Stimulated activated CD4-positive, alpha-beta T cell treated with anti-CD3 and anti-CD28 coated beads, Interleukin-1b, Interleukin-23, amount 100 ng/mL, for 24 hours (primary cell): Measurements from ENCODE around the gene R3HDM2.

Source experiments
- DNase-seq, 4 experiments: peaks; one replicate each; pipeline ENCODE4 v3.0.0-alpha.2; 2020; ENCODE audit warnings: low read depth in 4 of 4, low spot score in 1 of 4

Gene R3HDM2

DNA sequence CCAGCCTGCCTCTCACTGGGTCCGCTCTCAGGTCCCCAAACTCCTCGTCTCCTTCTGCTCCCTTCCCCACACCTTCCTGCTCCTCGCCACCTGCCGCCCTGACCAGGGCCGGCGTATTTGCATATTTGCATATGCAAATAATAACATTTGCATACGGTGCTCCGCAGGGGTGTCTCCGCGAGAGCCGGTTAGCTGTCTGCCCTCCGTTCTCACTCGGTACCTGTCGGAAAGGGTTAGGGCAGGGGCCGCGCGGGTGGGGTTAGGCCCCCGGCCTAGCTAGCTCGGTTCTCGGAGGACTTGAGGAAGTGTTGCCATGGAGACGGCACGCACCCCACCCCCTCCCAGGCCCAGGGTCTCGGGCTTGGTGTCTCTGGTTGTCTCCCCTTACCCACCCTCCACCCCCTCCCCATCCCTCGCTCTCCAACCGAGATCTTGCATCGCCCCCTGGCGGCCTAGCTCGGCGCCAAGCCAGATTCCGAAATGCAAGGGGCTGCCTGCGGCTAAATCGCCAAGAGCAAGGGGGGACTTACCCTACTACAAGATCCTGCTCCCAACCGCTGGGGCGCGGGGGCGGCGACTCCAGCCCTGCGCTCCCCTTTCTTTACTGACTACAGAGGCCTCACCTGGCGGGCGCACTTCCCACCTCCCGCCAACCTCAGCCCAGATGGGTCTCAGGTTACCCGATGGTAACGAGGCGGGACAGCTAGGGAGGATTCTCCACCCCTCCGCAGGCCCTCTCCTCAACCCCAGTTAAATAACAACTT, 188.0 kb downstream of the R3HDM2 start:
- DNase-seq, result peak in 1 of 4 experiments; percentile 52

- no peak for DNase-seq
Measured at GRCh38 chr12:57242329-57242690, 188.5 kb downstream of the R3HDM2 start.

DNA sequence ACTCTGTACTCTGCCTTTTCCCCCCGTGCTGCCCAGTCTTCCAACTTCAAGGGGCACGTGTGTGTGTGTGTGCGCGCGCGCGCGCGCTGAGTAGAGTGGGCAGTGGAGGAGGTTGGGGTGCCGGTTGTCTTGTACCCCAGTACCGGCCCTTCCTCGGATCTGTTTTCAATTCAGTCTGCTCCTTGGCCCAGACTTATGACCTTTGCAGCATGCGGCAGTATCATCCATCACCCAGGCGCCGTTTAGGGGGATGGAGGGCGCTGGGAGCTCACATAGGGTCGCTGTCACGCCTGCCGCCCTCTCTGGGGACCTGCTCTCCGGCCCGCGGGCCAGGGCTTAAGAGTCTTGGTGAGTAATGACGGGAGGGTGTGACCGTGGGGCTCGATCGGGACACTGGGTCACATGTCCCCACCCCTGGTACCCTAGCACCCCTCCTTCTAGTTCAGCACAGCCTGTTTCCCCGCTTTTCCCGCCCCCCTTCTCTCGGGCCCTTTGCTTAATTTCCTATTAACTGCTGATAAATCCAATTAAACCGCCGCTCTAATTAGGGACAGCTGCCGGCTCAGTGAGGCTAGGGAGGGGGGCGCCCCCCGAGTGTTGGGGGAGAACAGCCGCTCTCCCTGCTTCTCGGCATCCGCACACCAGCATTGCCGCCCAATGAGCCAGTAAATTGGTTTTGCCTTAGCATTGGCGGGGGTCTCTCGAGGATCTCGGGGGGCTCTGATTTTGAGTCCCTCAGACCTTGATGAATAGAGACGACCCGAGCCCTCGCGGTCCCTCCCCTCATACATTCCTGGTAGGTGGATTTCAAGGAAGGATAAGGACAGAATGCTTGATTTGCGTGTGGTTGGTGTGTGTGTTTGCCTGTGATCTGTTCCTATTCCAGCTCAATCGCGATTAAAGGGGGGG, 189.2 kb downstream of the R3HDM2 start:
- no peak for DNase-seq

GRCh38 chr12:57240926-57241401, 189.9 kb downstream of the R3HDM2 start:
- DNase-seq, result no peak

DNA sequence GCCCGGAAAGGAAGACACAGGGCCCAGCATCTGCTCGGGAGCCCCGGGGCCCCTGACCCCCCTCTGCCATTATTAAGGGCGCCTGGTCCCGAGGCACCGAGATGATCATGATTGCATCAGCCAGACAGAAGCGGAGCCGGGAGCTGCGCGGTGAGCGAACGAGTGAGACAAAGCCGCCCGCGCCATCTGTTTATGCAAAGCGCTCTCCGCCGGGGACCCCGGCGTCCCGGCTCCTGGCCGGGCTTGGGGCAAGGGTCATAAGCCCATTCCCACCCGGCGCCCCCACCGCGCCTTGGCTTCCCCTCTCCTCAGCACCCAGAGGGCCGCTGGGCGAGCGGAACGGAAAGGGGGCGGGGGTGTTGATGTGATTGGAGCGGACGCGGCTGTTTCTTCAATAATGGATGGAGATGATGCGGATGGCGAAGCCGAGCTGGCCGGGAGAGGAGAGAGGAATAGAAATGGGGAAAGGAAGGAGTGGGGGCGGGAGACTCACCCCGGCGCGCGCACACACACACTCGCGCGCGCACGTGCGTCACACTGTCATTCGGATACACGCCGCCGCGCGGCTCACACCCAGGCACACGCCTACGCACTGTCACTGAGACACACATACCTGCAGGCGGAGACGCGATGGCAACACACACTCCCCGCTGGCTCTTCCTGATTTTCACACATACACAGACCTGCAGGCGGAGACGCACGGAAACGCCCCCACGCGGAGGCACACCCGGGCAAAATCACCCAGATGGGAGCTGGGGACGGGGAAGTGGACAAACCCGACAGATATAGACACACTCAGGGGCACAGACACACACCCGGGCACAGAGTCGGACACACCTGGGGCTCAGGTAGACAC, 190.5 kb downstream of the R3HDM2 start:
- peak in 1 of 4 experiments; percentile 77 for DNase-seq

DNA sequence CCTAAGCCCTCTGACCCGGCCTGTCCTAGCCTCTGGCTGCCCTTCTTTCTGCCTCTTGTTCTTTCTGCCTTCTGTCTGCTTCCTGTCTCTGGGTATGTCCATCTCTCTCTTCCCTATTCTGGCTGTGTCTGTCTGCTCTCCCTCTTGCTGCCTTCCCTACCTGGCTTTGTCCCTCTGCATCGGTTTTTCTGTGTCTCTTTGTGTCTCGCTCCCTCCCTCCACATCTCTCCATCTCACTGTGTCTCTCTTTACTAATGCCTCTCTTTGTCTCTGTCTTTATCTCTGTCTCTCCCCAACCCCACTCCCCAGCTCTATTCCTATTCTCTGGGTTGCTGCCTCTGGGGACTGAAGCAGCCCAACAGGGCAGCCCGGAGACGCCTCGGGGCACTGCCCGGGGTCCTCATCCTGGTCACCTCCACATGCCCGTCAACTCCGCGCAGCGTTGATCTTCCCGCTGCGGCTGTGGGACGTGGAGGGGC, 191.2 kb downstream of the R3HDM2 start:
- no peak for DNase-seq

DNA sequence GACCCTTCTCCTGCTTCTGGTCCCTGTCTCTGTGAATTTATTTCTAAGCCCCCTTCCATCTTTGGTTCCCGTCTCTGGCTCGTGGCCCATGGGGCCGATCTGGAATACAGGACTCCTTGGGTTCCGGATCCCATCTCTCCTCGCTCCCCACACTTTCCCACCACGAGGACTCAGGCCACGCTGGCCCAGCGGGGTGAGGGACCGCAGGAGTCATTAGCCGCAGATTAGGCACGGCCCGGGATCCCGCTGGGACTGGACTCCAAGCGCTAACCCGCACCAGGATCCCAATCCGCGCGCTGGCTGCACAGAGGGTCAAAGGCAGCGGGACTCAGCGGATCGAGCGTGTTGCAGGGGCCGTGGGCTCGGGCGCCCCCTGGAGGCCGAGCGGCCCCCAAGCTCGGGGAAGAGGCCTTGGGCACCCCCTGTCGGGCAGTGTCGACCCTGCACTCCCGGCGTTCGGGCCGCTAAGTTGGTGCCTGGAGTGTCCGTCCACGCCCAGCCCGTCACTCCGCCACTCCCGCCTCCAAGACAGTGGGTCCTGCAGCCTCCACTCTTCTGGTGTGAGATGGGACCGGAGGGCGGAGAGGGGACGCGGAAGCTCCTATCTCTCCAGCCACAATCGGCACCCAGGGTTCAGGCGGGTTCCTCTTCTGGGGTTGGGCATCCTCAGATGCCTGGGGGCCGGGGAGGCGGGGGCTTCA, 191.8 kb downstream of the R3HDM2 start:
- peak; percentile 71 to 81 (median 78) for DNase-seq

DNA sequence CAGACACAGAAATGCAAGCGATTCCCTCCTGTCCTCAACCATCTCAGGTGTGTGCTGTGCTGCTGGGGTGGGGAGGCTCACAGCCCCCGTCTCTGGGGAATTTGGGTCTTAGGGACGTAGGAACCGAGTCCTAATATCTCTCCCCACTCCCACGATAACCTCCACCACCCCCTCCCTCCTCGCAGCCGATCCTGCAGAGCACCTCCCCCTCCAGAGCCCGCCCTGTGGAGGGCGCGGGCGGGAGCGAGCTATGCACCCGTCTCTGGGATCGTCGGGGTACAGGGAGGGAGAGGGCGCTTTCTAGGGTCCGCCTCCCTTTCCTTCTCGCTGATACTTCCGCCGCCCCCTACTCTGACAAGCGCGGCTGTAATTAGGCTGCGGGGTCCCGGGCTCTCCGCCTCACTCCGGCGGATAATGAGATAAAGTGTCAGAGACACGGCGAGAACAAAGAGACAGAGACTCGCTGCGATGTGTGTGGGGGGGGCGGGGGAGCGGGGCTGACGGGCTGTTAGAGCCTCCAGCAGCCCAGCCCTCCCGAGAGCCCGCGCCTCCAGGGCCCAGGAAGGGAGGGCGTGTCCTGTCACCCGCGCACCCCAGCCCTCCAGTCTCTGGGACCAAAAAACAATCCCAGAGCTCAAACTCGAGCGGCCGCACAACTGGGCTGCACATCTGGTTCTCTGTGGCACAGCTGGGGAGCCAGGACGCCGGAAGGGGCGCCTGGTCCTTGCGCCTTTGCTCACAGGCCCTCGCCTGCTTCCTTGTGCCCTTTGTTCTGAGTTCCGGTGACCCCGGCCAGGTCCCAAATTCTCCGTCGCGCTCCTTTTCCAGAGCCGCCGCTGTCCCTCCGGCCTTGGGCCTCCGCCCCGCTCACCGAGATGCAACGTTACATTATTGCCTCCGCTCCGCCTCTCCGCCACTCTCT, 192.7 kb downstream of the R3HDM2 start:
- DNase-seq, result no peak

DNA sequence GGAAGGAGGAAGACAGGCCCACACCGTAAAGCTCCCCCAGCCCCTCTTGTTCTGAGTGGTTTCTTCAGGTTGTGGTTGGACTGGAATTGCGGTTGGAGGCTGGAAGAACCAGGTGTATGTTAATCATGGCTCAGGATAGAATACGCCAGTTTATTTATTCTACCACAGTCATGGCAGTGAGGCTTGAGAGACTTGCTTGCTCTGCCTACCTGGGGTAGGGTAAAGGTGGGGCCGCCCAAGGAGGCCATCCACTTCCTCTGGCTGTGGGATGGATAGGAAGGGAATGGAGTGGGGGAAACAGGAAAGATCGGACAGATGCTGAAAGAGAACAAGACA, 193.3 kb downstream of the R3HDM2 start:
- no peak for DNase-seq

DNA sequence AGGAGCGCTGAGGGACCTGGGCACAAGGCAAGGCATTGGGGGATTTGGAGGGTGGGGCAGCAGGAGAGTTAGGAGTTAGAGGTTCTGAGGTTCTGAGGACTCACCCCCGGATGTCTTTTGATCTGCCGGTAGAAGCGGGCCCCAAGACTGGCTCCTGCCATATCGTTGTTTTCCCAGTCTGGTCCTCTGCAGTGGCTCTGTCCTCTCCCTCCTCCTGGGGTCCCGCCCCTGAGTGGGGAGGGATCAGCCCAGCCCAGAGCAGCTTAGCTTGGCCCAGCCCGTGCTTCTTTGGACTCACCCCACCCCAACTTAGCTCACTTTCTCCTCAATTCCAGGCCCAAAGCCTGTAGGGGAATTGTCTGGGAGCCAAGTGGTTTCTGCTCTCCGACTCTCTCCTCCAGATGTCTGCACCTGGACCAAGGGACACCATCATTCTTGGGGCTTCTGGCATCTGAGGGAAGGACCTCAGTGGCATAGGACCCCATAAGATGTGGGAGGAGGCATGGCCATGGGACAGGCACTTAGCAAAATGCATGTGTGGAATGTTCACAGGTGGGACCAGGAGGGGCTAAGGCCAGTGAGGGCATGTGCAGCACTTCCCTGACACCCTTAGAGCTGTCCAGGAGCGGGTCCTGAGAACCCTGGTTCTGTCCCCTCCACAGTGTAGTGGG, 193.8 kb downstream of the R3HDM2 start:
- DNase-seq, result no peak

GRCh38 chr12:57236201-57236924, 194.5 kb downstream of the R3HDM2 start:
- no peak for DNase-seq

GRCh38 chr12:57235728-57236131, 195.1 kb downstream of the R3HDM2 start:
- no peak for DNase-seq

DNA sequence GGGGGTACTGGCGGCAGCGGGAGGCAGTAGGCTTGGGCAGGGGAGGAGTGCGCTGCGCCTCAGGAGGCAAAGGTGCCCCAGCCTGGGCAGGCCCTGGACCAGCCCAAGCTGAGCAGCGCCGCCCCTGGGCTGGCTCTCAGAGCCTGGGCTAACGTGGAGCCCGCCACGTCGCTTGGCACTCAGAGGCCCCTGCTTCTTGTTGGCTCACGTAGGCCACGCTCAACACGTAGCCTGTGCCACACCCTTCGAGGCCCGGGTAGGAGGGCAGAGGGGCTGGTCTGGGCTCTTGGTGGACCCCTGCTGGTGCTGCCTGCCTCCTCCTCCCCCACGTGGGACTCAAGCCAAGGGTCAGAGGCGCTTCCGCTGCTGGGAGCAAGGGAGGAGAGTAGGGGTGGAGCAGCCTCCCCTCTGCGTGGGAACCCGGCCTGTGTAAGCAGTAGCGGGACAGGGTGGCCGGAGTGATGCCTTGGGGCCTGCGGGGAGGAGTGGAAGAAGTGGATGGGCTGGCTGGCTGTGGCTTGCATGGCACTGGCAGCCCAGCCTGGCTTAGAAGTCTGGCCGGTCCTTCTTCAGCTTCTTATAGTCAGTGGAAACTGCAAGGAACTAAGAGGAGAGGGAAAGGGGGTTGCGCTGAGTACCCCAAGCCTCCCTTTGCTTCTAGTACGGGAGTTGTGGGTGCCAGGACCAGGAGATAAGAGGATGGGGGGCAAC, 195.7 kb downstream of the R3HDM2 start:
- no peak for DNase-seq

DNA sequence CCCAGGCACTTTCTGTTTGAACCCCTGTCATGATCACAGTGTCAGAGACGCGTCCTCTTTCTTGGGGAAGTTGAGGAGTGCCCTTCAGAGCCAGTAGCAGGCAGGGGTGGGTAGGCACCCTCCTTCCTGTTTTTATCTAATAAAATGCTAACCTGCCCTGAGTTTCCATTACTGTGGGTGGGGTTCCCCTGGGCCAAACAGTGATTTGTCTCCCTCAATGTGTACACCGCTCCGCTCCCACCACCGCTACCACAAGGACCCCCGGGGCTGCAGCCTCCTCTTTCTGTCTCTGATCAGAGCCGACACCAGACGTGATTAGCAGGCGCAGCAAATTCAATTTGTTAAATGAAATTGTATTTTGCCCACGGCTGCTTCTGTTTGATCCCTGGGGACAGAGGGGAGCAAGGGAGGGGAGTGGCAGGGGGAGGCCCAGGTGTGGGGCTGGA, 196.2 kb downstream of the R3HDM2 start:
- DNase-seq, result no peak

DNA sequence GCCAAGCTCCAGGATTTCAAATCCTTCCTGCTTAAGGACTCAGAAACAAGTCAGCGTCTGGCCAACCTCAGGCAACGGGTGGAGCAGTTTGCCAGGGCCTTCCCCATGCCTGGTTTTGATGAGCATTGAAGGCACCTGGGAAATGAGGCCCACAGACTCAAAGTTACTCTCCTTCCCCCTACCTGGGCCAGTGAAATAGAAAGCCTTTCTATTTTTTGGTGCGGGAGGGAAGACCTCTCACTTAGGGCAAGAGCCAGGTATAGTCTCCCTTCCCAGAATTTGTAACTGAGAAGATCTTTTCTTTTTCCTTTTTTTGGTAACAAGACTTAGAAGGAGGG, 196.6 kb downstream of the R3HDM2 start:
- DNase-seq, result no peak

- no peak for DNase-seq
Measured at GRCh38 chr12:57233357-57234232, 197.2 kb downstream of the R3HDM2 start.
